Measurements from ENCODE around the gene GPANK1.

GPANK1 gene

GRCh38 chr6:31665501-31666336, 922 bp upstream of the GPANK1 start, which contains the start of gene CSNK2B:
Gene CSNK2B, plus strand, starts transcription at chr6:31666080. Its CDS starts 752 bp downstream, at chr6:31666832.
- Histone ChIP-seq H3K9ac (ENCODE audit: low read depth, low read length, poor library complexity, severe bottlenecking) (peak within 1 kb of the TSS; percentile 98), H3K4me3 (ENCODE audit: low read length, poor library complexity, severe bottlenecking) (peak within 1 kb of the TSS; percentile 88), H3F3A (ENCODE audit: low read depth) (no peaks in the 10 kb centered on the region), H4K20me1 (ENCODE audit: insufficient read depth, low read length, poor library complexity, severe bottlenecking) (peaks cover 21% of the 10 kb centered on the region), H3K79me2 (ENCODE audit: insufficient read depth, low read length) (peaks cover 74% of the 10 kb centered on the region), H3K4me2 (ENCODE audit: low read depth, low read length, poor library complexity, severe bottlenecking) (peak within 1 kb of the TSS; percentile 99), H3K9me3 (ENCODE audit: insufficient read depth, low read depth, low read length) (no peaks in the 10 kb centered on the region), H3K36me3 (ENCODE audit: insufficient read depth, low read length) (peaks cover 35% of the 10 kb centered on the region; the same call in 1 of the 2 replicates), H2AFZ (ENCODE audit: low read length) (peak within 1 kb of the TSS; percentile 68), H3K9me2 (replicated peaks; ENCODE audit: low read depth, low read length) (no peaks in the 10 kb centered on the region), H3K4me1 (ENCODE audit: insufficient read depth, low read length, poor library complexity, severe bottlenecking) (peaks cover 43% of the 10 kb centered on the region), H3K27me3 (ENCODE audit: insufficient read depth, low read length, poor library complexity, severe bottlenecking) (no peaks in the 10 kb centered on the region)
- no peak for TF ChIP-seq CTCF (conservative IDR thresholded peaks at IDR 0.05; ENCODE audit: low read length)
- TF ChIP-seq EZH2phosphoT487 (IDR thresholded peaks at IDR 0.05; ENCODE audit: borderline replicate concordance) = no peak

- Histone ChIP-seq H3K9me2 (replicated peaks; ENCODE audit: low read depth, low read length) (no peaks in the 10 kb centered on the region), H3K9ac (ENCODE audit: low read depth, low read length, poor library complexity, severe bottlenecking) (peak overlapping the region; percentile 98), H3K4me3 (ENCODE audit: low read length, poor library complexity, severe bottlenecking) (peak overlapping the region; percentile 88), H3K4me2 (ENCODE audit: low read depth, low read length, poor library complexity, severe bottlenecking) (peak overlapping the region; percentile 95), H3K36me3 (ENCODE audit: insufficient read depth, low read length) (peaks cover 20% of the 10 kb centered on the region; the same call in 1 of the 2 replicates), H3K27me3 (ENCODE audit: insufficient read depth, low read length, poor library complexity, severe bottlenecking) (no peaks in the 10 kb centered on the region), H3K9me3 (ENCODE audit: insufficient read depth, low read depth, low read length) (no peaks in the 10 kb centered on the region), H3F3A (ENCODE audit: low read depth) (no peaks in the 10 kb centered on the region), H3K4me1 (ENCODE audit: insufficient read depth, low read length, poor library complexity, severe bottlenecking) (peaks cover 56% of the 10 kb centered on the region), H4K20me1 (ENCODE audit: insufficient read depth, low read length, poor library complexity, severe bottlenecking) (peaks cover 23% of the 10 kb centered on the region), H3K79me2 (ENCODE audit: insufficient read depth, low read length) (peaks cover 74% of the 10 kb centered on the region), H2AFZ (ENCODE audit: low read length) (peak overlapping the region; percentile 68; the same call in 1 of the 2 replicates)
- no peak; the same call in 1 of the 2 replicates for TF ChIP-seq CTCF (conservative IDR thresholded peaks at IDR 0.05; ENCODE audit: low read length)
Measured at GRCh38 chr6:31663961-31664789, 622 bp downstream of the GPANK1 start.

GRCh38 chr6:31663126-31663960, 1.5 kb downstream of the GPANK1 start:
- Histone ChIP-seq H3K36me3 (ENCODE audit: insufficient read depth, low read length) (peaks cover 12% of the 10 kb centered on the region; the same call in 1 of the 2 replicates), H3K9ac (ENCODE audit: low read depth, low read length, poor library complexity, severe bottlenecking) (peak overlapping the region; percentile 98), H4K20me1 (ENCODE audit: insufficient read depth, low read length, poor library complexity, severe bottlenecking) (peaks cover 25% of the 10 kb centered on the region), H3K4me1 (ENCODE audit: insufficient read depth, low read length, poor library complexity, severe bottlenecking) (peaks cover 59% of the 10 kb centered on the region), H2AFZ (ENCODE audit: low read length) (no peak overlapping the region), H3K9me2 (replicated peaks; ENCODE audit: low read depth, low read length) (no peaks in the 10 kb centered on the region), H3F3A (ENCODE audit: low read depth) (no peaks in the 10 kb centered on the region), H3K4me3 (ENCODE audit: low read length, poor library complexity, severe bottlenecking) (peak overlapping the region; percentile 88), H3K9me3 (ENCODE audit: insufficient read depth, low read depth, low read length) (no peaks in the 10 kb centered on the region), H3K27me3 (ENCODE audit: insufficient read depth, low read length, poor library complexity, severe bottlenecking) (no peaks in the 10 kb centered on the region), H3K4me2 (ENCODE audit: low read depth, low read length, poor library complexity, severe bottlenecking) (peak overlapping the region; percentile 95), H3K79me2 (ENCODE audit: insufficient read depth, low read length) (peaks cover 74% of the 10 kb centered on the region)
- no peak for TF ChIP-seq EZH2phosphoT487 (IDR thresholded peaks at IDR 0.05; ENCODE audit: borderline replicate concordance)
- no peak for TF ChIP-seq CTCF (conservative IDR thresholded peaks at IDR 0.05; ENCODE audit: low read length)

All from Loucy (cell line).